GM12892 (cell line): ENCODE data around the gene FIGNL2.
"Not testable (repeated sequence)": the region's sequence is repeated elsewhere in the genome, so short reads cannot be mapped to it uniquely, and the experiment has no call there.

ENCODE experiments used
- DNase-seq: peaks from one replicate; pipeline ENCODE4 v3.0.0; 2011; ENCODE audit not compliant: insufficient read length
- FAIRE-seq: peaks from 2 replicates; lab custom pipeline; 2011; peaks lifted over from hg19 to GRCh38; lab: Jason Lieb, UNC
- POLR2A ChIP-seq: IDR thresholded peaks from 2 replicates; pipeline ENCODE4 v1.6.1; 2011; ENCODE audit warnings: low read depth, low read length, control low read depth
- POLR2AphosphoS5 ChIP-seq: IDR thresholded peaks from 2 replicates; pipeline ENCODE4 v1.6.1; 2011; ENCODE audit warnings: low read depth, low read length, control low read depth
- TAF1 ChIP-seq: IDR thresholded peaks from 2 replicates; pipeline ENCODE4 v1.6.1; 2011; ENCODE audit warnings: low read depth, mild to moderate bottlenecking, control low read depth, low read length, borderline replicate concordance

The FIGNL2 gene

DNA sequence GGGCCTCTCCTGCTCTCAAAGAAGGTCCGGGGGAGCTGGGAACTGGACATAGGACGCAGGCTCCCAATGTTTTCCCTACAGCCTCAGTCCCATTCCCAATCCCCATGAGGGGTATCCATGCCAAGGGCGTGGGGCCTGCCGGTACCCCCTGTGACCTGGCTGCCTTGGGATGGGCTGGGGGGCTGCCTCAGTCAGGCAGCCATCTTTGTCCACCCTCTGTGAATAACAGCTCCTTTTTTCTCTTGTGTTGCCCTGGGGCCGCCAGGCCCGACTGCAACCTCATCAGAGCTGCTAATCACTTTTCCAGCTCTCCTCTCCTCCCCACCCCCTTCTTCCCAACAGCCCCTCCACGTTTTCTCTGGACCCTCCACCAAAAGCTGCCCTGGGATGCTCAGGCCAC, 11.2 kb downstream of the FIGNL2 start:
- no peak for TF ChIP-seq POLR2A
- TF ChIP-seq TAF1: no peak
- TF ChIP-seq POLR2AphosphoS5: no peak
- FAIRE-seq: no peak
- no peak for DNase-seq

GRCh38 chr12:51836827-51837173, 11.7 kb downstream of the FIGNL2 start:
- no peak for FAIRE-seq
- TF ChIP-seq TAF1 (no peak), POLR2A (no peak), POLR2AphosphoS5 (no peak)
- no peak for DNase-seq

DNA sequence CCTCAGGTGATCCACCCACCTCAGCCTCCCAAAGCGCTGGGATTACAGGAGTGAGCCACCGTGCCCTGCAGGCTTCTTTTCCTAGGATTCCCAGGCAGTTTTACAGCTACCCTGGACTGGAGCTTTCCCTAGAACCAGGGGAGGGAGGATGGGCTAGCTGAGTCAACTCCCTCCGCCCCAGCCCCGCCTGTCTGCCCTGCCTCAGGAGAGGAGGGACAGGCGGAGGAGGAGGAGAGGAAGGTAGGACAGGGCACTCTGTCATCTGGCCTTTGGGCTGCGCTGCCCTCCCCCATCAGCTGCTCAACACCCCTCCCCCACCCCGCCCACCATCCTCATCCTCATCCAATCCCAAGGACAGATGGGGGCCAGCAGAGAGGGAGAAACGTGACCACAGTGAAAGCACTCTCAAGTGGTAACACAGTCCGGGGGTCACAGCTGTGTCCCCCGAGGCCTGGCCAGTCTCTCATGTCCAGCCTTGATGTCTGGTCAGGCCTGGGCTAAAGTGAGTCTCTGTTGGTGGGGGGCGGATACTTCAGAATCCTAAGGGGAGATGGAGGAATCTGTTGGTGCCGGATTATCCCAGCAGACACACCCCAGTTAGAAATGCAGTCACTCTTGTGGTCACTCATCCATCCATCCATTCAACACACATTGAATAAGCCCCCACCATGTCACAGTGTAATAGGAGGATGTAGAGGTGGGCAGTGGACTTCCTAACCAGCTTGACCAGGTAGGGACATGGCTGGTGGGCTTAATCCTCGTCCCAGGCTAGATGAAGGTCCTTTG, 12.3 kb downstream of the FIGNL2 start:
- FAIRE-seq: no peak
- DNase-seq: no peak
- no peak for TF ChIP-seq POLR2A
- no peak for TF ChIP-seq POLR2AphosphoS5
- TF ChIP-seq TAF1: no peak

DNA sequence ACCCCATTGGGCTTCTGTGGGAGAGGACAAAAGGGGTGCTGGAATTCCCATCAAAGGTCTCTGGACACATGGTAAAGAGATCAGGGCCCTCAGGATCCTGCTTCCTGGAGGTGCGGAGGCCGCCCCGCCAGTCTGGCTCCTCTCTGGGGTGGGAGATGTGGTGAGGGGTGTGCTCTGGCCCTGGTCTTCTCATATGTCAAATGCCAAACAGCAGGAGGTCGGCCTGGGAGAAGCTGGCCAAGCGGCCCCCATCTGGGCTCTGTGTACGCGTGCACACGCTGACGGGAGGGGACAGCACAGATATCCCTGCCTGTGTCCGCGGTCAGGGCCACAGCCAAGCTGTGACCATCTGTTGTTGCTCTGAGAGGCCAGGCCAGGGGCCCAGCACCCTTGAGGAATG, 14.1 kb downstream of the FIGNL2 start:
- FAIRE-seq: no peak
- no peak for TF ChIP-seq POLR2AphosphoS5
- no peak for TF ChIP-seq POLR2A
- no peak for TF ChIP-seq TAF1
- DNase-seq: no peak

GRCh38 chr12:51833448-51834227, 14.9 kb downstream of the FIGNL2 start:
- FAIRE-seq (no peak), DNase-seq (no peak)
- no peak for TF ChIP-seq TAF1
- no peak for TF ChIP-seq POLR2AphosphoS5
- TF ChIP-seq POLR2A: no peak

DNA sequence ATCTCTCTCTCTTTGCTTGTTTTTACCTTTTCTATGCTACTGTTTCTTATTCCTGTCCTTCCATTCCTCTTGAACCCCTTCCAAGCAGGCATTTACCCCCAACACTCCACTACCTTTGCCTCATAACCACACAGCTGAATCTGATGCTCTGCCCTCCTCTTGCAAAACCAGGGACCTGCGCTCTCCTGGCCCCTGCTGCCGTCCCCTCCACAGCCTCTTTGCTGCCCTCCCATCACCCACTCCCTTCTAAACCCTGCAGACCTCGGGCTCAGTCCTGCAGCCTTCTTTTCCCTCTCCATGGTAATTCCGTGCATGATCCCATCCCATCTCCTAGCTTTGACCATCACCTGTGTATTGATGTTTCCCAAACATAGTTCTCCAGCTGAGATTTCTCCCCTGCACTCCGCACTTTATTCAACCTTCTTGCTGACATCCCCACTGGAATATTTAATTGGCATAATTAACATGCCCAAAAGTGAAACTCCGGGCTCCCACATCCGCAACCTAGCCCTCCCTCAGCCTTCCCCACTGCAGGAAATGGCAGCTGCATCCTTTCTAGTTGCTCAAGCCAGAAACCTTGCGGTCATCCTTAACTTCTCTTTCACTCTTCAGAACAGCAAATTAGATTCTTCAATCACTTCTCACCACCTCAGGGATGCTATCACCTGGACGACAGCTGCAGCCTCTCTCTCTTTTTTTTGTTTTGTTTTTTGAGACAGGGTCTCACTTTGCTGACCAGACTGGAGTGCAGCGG, 16.0 kb downstream of the FIGNL2 start:
- TF ChIP-seq POLR2AphosphoS5: no peak
- TF ChIP-seq POLR2A: no peak
- TF ChIP-seq TAF1: no peak
- FAIRE-seq (no peak), DNase-seq (no peak)

- not testable (repeated sequence) for FAIRE-seq
These were observed 16.7 kb downstream of the FIGNL2 start for GRCh38 chr12:51831817-51832216.

GRCh38 chr12:51829641-51830040, 18.9 kb downstream of the FIGNL2 start:
- no peak for FAIRE-seq
- no peak for DNase-seq
- TF ChIP-seq TAF1 (no peak), POLR2AphosphoS5 (no peak), POLR2A (no peak)

More at GRCh38 chr12:51831817-51832216, 16.7 kb downstream of the FIGNL2 start:
- not testable (repeated sequence) for DNase-seq

DNA sequence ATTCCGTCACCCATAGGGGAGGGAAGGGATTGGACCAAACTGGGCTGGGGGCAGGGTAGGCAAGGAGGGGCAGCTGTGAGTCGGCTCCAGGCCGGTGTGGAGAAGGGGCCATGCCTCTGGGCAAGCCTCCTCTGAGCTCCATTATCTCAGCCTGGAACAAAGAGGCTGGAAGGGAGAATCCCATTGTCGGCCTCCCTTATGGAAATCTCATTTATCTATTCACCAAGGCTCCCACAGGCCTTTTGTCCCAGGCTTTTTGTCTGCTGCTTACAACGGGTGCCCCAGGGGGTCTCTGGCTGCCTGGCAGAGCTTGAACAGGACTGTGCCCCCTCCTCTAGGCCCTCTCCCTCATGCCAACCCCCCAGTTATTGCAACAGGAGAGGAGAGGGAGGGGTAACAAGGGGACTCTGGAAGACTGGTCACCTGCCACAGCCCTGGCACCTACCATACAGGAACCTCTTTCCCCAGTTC, 19.5 kb downstream of the FIGNL2 start:
- no peak for TF ChIP-seq POLR2A
- TF ChIP-seq POLR2AphosphoS5: no peak
- no peak for TF ChIP-seq TAF1
- FAIRE-seq: no peak

GRCh38 chr12:51827925-51828818, 20.3 kb downstream of the FIGNL2 start:
- TF ChIP-seq POLR2A (no peak), TAF1 (no peak), POLR2AphosphoS5 (no peak)
- DNase-seq (no peak), FAIRE-seq (no peak)

More for the DNA sequence above, 19.5 kb downstream of the FIGNL2 start:
- no peak for DNase-seq

GRCh38 chr12:51826881-51827280, 21.6 kb downstream of the FIGNL2 start:
- FAIRE-seq: no peak
- TF ChIP-seq POLR2A (no peak), POLR2AphosphoS5 (no peak), TAF1 (no peak)
- no peak for DNase-seq
